Left forelimb (tissue), 1 donor: Measurements from ENCODE around the gene MGME1.
"Not testable (repeated sequence)": the region's sequence is repeated elsewhere in the genome, so short reads cannot be mapped to it uniquely, and the experiment has no call there.

Source experiments
- DNase-seq: peaks from one replicate; pipeline ENCODE4 v3.0.0-alpha.2; 2018; ENCODE audit warnings: low spot score

The MGME1 gene

GRCh38 chr20:18020931-18021330 is 52.1 kb downstream of the MGME1 start:
- no peak for DNase-seq

- no peak for DNase-seq
Observed at GRCh38 chr20:18024606-18025127, 55.8 kb downstream of the MGME1 start.

- DNase-seq = not testable (repeated sequence)
Observed at GRCh38 chr20:18027011-18027410, 58.2 kb downstream of the MGME1 start.

- no peak for DNase-seq
Observed at GRCh38 chr20:18030020-18030419, 61.2 kb downstream of the MGME1 start.

GRCh38 chr20:18031050-18031449 is 62.2 kb downstream of the MGME1 start:
- DNase-seq = no peak

- no peak for DNase-seq
Observed at GRCh38 chr20:18031888-18032509, 63.2 kb downstream of the MGME1 start.

DNA sequence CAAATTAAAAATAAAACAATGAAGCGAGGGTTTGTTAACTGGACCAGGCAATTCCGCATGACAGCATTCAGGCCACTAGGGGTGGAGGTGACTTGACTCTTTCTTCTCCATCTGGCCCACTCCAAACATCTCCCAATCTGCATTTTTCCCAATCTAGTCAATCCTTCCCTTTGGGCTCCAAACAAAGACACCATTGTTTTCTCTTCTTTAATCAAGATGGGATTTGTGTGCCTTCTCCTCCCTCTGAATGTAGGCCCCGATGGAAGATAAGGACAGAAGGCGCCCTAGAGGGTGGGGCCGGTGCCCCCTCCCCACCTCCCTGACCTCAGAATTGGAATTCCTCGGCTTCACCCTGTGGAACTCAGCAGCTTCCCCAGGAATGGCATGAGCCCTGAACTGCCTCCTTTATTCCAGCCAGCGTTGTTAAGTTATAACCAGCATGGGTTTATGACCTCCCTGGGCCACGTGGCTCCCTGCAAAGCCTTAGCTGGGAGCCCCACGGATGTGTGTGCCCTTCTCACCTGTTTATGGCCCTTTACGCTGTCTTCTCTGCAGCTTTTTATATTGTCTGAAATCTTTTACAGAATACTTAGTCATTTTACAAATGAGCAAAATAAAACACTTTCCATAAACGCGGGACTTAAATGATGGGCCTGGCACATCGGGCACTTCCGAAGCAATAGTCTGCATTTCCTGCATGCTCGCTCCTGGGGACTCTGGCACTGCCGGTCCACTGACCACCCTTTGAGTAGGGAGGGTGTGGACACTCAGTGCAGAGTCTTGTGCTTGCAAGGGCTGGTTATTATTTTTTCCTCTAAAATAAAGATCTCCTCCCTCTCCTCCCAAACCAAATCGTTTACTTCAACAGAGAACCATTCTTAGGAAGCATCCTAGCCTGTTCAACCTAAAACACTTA is 64.4 kb downstream of the MGME1 start:
- no peak for DNase-seq

- DNase-seq = no peak
Observed at GRCh38 chr20:18034039-18034438, 65.2 kb downstream of the MGME1 start.

DNA sequence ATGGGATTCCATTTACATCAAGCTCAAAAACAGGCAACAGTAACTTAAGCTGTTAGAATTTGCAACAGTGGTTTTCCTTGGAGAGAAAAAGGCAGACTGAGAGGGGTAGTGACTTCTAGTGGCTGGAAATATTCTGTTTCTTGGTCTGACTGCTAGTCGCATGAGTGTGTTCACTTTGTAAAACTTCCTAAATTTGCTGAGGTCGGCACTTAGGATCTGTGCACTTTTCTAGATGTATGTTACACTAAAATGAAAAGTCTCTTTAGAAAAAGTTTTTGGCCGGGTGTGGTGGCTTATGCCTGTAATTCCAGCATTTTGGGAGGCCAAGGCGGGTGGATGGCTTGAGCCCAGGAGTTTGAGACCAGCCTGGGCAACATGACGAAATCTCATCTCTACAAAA is 70.2 kb downstream of the MGME1 start:
- no peak for DNase-seq
